Kasumi-1 (cell line): ENCODE results near the gene TBC1D1.

Experiments
- DNase-seq, 2 experiments: peaks; one replicate each; lab custom pipeline; 2025; lab: John Stamatoyannopoulos, UW

TBC1D1 gene, protein sequence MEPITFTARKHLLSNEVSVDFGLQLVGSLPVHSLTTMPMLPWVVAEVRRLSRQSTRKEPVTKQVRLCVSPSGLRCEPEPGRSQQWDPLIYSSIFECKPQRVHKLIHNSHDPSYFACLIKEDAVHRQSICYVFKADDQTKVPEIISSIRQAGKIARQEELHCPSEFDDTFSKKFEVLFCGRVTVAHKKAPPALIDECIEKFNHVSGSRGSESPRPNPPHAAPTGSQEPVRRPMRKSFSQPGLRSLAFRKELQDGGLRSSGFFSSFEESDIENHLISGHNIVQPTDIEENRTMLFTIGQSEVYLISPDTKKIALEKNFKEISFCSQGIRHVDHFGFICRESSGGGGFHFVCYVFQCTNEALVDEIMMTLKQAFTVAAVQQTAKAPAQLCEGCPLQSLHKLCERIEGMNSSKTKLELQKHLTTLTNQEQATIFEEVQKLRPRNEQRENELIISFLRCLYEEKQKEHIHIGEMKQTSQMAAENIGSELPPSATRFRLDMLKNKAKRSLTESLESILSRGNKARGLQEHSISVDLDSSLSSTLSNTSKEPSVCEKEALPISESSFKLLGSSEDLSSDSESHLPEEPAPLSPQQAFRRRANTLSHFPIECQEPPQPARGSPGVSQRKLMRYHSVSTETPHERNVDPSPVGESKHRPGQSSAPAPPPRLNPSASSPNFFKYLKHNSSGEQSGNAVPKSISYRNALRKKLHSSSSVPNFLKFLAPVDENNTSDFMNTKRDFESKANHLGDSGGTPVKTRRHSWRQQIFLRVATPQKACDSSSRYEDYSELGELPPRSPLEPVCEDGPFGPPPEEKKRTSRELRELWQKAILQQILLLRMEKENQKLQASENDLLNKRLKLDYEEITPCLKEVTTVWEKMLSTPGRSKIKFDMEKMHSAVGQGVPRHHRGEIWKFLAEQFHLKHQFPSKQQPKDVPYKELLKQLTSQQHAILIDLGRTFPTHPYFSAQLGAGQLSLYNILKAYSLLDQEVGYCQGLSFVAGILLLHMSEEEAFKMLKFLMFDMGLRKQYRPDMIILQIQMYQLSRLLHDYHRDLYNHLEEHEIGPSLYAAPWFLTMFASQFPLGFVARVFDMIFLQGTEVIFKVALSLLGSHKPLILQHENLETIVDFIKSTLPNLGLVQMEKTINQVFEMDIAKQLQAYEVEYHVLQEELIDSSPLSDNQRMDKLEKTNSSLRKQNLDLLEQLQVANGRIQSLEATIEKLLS (N-terminal part only)

DNA sequence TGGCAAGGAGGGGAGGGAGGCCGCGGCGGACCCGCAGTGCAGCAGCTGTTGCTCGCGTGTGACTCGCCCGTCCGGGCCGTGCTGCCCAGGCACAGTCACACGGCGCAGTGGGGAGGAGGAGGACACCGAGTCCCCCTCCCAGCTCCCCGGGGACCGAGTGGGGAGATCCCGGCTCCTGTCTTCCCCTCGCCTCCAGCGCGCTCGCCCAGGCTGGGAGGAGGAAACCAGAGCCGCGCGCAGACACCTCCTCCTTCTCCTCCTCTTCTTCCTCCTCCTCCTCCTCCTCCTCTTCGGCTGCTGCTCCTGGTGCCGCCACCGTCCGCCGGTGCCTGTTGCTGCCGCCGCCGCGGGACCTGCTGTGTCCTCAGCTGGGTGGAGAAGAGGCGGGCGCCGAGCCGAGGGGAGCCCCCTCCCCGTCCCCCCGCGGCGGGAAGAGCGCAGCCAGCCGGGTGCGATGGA is at the start of gene TBC1D1:
Gene TBC1D1 (plus strand): TSS at position 284 of the 459 bp plus-strand sequence. CDS start 11,012 bp downstream, outside the sequence.
- peak; percentile 18 to 20 for DNase-seq

DNA sequence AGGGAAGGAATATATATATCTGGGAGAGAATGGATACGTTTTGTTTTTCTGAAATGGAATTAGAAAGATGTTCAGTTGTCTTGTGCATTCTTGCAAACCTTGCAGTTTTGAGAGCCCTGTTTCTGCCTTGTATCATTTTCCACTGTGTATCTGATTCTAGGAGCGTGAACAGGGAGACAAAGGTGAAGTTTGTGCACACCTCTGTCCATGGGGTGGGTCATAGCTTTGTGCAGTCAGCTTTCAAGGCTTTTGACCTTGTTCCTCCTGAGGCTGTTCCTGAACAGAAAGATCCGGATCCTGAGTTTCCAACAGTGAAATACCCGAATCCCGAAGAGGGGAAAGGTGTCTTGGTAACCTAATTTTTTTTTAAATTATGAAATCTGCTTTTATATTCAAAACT is 46.7 kb upstream of the TBC1D1 start:
- no peak for DNase-seq

DNA sequence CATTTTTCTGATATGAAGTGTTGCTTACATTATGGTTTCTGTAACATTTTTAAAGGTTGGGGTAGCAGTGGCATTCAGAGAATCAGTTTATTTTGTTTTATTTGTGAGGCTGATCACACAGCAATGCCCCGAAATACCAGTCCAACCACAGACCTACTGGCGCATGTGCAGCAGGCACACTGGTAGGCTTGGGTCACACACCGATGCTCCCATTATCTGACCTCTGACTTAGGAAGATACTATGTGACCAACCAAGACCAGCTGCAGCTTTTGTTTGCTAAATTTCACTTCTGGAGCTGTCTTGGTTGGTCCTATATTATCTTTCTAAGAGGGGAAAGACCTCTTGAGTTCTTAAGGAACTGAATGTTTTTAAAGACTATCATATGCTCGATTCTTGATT is 45.7 kb upstream of the TBC1D1 start:
- DNase-seq = no peak

DNA sequence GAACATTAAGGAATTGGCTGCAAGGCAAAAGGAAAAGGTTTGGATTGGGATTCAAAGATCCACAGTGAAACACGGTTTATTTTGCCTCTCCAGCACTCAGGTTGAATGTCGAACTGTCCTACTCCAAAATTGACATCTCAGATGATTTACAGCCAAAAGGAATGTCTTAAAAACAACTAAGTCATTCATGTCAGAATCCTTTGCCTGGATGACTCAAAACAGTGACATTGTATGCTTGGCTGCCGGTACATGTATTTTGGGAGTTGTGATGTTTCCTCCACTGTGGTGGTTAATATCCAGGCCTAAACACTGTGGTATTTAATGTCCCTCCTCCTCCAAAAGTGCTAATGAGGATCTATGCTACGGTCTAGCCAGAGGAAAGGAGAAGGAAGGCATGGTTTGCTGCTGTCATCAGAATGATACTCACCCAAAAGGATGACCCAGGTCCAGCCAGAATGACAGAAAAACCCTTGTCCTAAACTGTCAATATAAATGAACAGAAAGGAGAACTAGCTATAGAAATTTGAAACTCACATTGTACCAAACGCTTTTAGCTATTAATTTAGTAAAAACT is 43.5 kb upstream of the TBC1D1 start:
- no peak for DNase-seq

DNA sequence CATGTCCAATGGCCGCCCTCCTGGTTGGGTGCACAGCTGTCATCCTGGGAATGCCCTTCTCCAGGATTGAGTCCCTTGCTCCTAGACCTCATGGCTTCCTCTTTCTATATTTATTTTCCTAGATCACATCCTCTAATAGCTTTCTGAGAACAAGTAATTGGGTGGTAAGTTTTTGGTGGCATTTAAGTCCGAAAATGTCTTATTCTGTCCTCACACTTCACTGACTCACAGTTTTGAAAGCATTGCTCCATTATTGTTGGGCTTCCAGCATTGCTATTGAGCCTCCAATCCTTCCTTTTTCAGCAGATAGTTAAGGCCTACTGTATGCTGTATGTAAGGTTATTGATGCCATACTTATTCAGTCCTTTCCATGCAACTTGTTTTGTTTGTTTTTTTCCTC is 38.5 kb upstream of the TBC1D1 start:
- peak in 1 of 2 experiments; percentile 13 for DNase-seq

DNA sequence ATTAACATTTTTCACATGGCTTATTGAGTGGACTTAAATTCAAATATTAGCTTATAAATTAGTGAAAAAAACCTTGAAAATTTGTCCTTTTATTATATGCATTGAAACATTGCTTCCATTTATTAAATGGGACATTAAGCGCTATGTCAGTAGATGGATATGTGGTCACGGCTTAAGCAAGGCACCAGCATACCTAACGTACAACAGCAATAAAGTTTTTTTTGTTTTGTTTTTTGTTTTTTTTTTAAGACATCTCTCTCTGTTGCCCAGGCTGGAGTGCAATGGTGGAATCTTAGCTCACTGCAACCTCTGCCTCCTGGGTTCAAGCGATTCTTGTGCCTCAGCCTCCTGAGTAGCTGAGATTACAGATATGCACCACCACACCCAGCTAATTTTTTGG is 32.8 kb upstream of the TBC1D1 start:
- DNase-seq = no peak

DNA sequence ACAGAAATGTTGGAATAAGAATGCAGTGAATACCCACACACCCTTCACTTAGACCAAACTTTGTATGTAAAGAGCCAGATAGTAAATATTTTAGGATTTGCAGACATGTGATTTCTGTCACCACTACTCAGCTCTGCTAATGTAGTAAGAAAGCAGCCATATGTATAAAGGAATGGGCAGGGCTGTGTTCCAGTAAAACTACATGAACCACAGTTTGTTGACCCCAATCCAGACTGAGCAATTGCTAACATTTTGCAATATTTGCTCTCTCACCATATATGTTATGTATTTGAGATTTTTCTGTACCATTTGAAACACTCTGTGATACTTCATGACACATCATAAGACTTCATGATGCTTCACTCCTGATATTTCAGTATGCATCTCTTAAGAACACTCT is 32.0 kb upstream of the TBC1D1 start:
- no peak for DNase-seq

DNA sequence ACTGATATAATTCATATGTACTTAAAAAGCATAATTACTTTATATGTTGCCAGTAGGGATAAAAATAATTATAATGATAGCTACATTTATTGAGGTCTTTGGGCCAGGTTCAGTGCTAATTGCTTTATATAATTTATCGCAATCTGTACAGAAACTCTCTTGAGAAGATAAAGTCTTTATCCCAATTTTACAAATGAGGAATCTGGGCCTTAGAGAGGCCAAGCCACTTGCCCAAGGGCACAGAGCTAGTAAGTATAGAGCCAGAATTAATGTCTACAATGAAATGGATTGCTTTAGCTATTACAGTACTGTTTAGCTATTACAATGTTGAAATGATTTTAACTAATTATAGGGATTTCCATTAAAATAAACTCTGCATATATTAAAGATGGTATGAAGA is 30.6 kb upstream of the TBC1D1 start:
- DNase-seq = no peak

DNA sequence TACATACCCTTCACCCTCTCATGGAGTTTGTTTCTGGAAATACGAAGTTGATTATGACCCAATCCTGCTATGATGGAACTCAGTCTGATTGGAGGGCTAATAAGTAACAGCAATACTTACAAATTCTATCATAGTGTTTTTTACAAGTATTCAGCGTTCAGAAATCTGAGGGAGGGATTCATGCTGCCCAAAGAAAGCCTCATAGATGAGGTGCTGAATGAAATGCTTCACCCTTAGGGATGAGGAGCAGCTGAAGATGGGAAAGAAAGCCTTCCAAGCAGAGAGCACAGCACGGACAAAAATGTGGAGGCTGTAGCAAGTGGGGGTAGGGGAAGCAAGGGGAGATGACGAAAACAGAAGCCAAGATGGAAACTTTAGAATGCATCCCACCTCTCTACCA is 27.9 kb upstream of the TBC1D1 start:
- no peak for DNase-seq

DNA sequence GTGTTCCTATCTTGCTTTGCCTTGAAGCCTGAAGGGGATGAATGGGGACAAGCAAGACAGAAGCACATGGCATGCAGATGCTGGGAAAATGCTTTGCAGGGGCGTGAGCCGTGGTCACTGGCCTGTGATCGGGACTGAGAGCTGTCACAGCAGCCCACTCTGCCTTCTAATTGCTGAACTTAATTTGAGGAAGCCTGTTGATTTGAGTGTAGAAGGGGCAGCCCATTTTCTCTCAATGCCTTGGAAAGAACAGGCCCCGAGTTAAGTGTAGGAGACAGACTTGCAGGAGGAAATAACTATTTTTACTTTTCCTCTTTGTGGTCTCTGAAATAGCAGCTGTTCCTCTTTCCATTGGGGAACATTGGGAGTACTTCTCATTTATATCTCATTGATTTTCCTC is 26.1 kb upstream of the TBC1D1 start:
- DNase-seq = peak; percentile 94 to 96

DNA sequence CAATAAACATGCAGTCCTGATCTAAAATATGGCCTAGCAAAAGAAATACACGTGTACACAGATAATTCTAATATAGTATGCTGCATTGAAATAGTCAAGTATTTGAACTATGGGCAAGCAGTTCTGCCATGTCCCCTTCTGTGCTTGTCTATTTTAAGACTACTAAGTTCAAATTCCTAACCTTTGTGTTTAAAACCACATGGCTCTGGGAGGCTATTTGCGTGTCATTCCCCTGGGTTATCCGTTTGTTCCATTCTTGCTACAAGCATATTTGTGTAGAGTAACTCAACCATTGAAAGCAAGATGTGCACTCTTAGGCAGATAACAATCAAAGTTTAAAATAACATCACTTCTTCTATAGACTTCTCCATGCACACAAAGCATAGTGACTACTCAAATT is 25.4 kb upstream of the TBC1D1 start:
- peak in 1 of 2 experiments; percentile 44 for DNase-seq

DNA sequence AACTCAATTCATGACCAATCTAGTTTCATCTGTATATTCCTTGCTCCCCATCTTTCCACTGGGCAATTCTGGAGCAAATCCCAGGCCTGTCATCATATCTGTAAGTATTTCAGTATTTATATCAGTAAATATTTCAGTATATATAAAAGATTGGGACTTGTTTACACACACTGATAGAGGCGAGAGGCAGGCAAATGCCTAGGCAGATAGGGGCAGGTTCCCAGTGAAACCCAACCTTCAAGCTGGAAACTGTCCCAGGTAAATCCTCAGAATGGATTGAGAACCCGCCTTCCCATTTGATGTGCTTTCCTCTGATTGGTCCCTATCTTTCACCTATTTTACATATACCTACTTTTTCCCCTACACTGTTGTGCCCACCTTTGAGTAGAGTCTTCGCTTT is 23.8 kb upstream of the TBC1D1 start:
- DNase-seq = no peak

DNA sequence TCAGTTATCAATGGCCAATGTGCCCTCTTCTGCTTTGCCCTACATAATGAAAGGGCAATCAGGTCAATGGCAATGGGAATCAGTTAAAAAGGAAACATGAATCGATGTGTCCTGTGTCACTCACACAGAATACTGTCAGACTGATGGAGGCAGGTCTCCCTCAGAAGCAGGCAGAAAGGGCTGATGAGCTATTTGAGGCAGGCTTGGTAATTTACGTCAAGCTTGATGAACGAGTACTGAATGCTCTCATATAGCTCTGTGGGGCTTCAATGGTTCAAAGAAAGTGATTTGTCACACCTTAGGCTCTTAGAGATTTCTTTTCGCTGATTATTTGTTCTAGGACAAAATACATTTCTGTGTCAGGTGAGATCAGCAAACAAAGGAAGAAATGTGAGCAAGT is 22.6 kb upstream of the TBC1D1 start:
- DNase-seq = no peak

DNA sequence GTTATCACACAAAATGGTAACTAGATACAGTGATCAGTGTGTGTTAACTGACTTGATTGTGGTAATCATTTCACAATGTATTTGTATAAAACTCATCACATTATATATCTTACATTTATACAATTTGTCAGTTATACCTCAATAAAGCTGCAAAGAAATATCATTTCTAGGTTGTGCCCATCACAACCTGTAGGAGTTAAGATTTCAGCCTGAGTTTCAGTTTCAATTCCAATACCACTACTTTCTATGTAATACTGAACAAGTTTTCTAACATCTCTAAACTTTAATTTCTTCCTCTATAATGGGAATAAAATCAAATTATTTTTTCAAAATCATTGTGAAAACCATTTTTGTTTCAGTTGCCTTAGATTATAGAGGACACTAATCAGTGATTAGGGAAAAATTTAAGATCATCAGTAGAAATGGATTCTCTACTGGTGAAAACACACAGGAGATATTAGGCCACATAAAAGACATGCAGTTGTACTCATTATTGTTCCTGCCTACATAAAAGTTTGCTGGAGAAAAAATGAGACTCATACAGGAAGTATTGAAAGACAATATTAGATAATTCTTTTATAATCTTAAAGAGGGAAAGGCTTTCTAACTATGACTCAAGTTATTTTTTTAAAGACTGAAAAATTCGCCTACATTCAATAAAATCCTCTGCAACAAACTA is 18.4 kb upstream of the TBC1D1 start:
- no peak for DNase-seq

DNA sequence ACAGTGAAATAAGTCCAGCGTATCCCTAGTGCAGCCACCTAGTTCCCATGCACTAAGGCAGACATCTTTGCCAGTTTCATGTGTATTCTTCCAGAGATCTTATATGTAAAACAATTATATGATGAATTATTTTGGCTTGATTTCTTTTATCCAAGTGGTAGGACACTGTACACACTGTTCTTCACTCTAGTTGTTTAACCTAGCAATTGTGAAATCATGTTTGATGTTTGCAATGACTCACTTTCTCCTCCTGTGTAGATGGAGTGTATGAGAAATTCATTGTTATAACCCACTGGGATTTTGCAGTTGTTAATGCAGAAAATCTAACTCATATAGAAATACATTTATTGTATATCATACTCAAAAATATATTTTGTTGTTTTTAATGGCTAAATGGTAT is 17.5 kb upstream of the TBC1D1 start:
- no peak for DNase-seq

DNA sequence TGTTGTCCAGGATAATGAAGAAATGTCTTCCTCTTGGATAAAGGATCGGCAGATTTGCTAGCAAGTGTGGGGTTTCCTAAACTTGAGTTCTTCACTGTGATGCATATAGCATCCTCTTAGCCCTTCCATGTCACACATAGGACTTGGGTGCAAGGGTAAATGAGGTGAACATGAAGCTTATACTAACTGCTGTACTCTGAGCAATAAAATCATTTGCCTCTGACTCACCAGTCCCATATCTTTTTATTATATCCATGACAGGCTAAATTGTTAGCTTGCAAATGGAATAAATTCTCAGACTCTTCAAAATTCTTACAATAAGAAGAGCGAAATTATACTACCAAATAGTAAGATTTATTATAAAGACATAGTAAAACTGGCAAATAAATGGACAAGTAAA is 14.7 kb upstream of the TBC1D1 start:
- no peak for DNase-seq

DNA sequence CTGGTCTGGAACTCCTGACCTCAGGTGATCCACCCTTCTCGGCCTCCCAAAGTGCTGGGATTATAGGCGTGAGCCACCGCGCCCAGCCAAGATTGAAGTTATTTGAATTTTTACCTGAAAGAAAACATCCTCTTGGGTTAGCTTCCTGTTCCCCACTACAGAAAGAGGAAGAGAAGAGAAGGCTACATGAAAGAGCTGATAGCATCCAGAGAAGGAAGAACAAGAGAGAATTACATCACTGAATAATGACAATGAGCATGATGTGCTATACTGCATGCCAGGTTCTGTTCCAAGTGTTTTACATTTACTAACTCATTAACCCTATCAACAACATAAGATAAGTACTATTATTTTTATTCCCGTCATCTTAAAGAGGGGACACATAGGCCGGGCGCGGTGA is 11.5 kb upstream of the TBC1D1 start:
- DNase-seq = peak; percentile 55 to 66

DNA sequence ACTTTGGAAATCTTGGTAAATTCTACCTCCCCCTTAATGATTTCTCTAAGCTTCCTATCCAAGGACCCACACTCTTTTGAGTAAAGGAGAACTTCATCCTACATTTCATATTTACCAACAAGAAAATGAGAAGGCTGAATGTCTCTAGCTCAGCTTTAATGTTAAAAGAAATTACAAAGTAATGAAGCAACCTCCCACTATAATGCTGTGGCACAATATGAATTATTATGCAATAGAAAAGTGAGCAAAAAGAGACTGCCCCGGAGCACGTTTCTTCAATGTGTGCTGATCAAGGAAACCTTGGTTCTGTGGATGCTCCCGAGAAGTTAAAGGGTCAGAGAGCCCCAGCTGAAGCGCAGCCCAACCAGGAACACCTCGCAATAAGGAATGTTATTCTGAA is 9.1 kb upstream of the TBC1D1 start:
- DNase-seq = no peak

DNA sequence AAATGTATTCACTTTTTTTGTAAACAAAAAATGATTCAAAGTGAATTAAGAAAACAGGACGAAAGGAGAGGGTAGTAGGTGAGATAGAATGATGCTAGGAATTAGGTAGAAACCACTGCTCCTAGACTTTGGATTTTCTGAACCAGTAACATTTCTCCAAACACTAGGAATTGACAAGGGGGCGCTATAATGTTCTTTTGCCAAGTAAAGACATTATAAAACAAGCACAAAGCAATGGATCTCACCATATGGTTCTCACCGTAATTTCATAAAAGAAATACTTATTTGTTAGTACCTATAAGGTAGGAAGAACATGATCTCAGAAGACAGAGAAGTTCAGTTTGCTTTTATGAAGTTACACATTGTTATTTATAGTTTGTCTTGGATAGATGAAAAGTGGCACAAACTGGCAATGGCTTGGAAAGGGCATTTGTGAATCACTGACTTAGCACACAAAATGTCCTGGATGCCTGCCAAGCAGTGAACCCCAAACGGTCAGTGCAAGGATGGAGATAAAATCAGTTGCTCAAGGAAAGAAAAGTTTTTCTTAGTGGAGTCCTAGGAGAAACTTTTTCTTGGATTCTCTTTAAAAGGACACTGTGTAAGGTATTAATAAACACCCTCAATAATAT is 8.1 kb upstream of the TBC1D1 start:
- DNase-seq = no peak

DNA sequence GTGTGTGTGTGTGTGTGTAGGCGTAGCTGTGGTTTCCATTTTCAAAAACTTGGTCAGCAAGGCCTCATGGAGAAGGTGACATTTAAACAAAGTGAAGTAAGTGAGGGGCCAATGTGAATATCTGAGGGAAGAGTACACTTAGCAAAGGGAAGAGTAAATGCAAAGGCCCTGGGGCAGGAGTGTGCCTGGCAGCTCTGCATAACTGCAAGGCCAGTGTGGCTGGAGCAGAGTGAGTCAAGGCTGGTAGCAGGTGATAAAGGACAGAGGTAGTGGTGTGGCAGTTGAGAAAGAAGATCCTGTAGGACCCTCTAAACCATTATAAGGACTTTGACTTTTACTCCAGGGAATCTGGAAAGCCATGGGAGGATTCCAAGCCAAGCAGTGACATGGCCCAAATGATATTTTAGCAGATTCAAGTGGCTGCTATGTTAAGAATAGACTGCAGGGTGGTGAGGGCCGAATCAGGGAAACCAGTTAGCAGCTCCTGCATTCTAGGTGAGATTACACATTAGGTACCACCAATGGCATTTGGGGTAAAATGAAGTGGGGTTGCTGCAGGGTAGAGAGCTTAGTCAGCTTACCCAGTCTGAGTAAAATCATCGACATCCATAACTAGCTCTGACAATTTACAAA is 5.9 kb upstream of the TBC1D1 start:
- no peak for DNase-seq
